Endothelial cell of umbilical vein (primary cell): Measurements from ENCODE around the gene ZNF813.

Experiments used
- CTCF ChIP-seq, 2 donors: IDR thresholded peaks; 1 replicate in 1 of 2; 2 replicates in 1 of 2; pipeline ENCODE4 v1.5.1; 2011; ENCODE audit warnings: low read length in 2 of 2, mild to moderate bottlenecking in 2 of 2, moderate library complexity in 2 of 2, control low read depth in 1 of 2, inconsistent platforms in 1 of 2, low read depth in 1 of 2; ENCODE audit not compliant: insufficient read depth in 1 of 2; ENCODE audit errors: extremely low read depth in 1 of 2
- EZH2 ChIP-seq: IDR thresholded peaks from 2 replicates; pipeline ENCODE4 v1.6.1; 2012; ENCODE audit warnings: borderline replicate concordance, low read depth, mild to moderate bottlenecking, moderate library complexity, low read length, inconsistent platforms; ENCODE audit not compliant: severe bottlenecking
- FOS ChIP-seq: IDR thresholded peaks from 2 replicates; pipeline ENCODE4 v1.6.1; 2011; ENCODE audit warnings: mild to moderate bottlenecking, low read length, moderate library complexity, borderline replicate concordance; ENCODE audit not compliant: insufficient read depth
- JUN ChIP-seq: IDR thresholded peaks from 2 replicates; pipeline ENCODE4 v1.6.1; 2011; ENCODE audit warnings: borderline replicate concordance, low read depth; ENCODE audit not compliant: insufficient read length, insufficient read depth
- MAX ChIP-seq: IDR thresholded peaks from 2 replicates; pipeline ENCODE4 v1.6.1; 2011; ENCODE audit not compliant: insufficient read depth, insufficient read length
- POLR2A ChIP-seq: IDR thresholded peaks from 2 replicates; pipeline ENCODE4 v1.6.1; 2012; ENCODE audit warnings: low read depth, mild to moderate bottlenecking, control low read depth, low read length
- POLR2AphosphoS5 ChIP-seq: IDR thresholded peaks from 2 replicates; pipeline ENCODE4 v1.6.1; 2012; ENCODE audit warnings: low read depth, mild to moderate bottlenecking, control low read depth, low read length, moderate library complexity; ENCODE audit not compliant: insufficient read depth

GRCh38 chr19:53537121-53537520, 69.6 kb downstream of the ZNF813 start:
- TF ChIP-seq POLR2A, result no peak
- no peak for TF ChIP-seq CTCF (IDR thresholded peaks at IDR 0.05; ENCODE audit: extremely low read depth in 1 of 2, insufficient read depth in 1 of 2, low read depth in 1 of 2, low read length in 2 of 2)
- TF ChIP-seq EZH2, result no peak
- TF ChIP-seq POLR2AphosphoS5, result no peak
- TF ChIP-seq FOS, result no peak
- TF ChIP-seq JUN, result no peak
- no peak for TF ChIP-seq MAX
